ENCODE results near the gene PCDHB6.

DNA sequence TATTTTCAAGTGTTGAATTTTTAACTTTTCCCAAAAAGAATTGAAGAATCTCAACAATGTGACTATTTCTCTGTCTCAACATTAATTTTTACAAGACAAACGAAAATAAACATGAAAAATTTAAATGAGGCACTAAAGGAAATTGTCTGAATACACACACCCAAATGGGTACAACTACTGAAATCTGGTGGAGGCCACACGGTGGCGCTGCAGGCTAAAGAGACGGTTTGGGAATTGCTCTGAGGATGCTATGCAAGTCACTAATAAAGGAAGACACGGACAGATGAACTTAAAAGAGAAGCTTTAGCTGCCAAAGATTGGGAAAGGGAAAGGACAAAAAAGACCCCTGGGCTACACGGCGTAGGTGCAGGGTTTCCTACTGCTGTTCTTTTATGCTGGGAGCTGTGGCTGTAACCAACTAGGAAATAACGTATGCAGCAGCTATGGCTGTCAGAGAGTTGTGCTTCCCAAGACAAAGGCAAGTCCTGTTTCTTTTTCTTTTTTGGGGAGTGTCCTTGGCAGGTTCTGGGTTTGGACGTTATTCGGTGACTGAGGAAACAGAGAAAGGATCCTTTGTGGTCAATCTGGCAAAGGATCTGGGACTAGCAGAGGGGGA is 42.4 kb downstream of the PCDHB6 start, which contains the start of gene PCDHB10:
- TF ChIP-seq, protein P1, sequence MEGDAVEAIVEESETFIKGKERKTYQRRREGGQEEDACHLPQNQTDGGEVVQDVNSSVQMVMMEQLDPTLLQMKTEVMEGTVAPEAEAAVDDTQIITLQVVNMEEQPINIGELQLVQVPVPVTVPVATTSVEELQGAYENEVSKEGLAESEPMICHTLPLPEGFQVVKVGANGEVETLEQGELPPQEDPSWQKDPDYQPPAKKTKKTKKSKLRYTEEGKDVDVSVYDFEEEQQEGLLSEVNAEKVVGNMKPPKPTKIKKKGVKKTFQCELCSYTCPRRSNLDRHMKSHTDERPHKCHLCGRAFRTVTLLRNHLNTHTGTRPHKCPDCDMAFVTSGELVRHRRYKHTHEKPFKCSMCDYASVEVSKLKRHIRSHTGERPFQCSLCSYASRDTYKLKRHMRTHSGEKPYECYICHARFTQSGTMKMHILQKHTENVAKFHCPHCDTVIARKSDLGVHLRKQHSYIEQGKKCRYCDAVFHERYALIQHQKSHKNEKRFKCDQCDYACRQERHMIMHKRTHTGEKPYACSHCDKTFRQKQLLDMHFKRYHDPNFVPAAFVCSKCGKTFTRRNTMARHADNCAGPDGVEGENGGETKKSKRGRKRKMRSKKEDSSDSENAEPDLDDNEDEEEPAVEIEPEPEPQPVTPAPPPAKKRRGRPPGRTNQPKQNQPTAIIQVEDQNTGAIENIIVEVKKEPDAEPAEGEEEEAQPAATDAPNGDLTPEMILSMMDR (IDR thresholded peaks at IDR 0.05; ENCODE audit: low read depth, low read length): peak; percentile 64
- no peak for TF ChIP-seq EZH2phosphoT487 (IDR thresholded peaks at IDR 0.05; ENCODE audit: low read depth)
